ENCODE results near the gene TP53I3. TPM values are rescaled to one million over a fixed set of nuclear protein-coding genes. Genes with fewer than 3 reads are reported as not detected.

TP53I3 gene
- total and polyA plus RNA-seq, 2 of the 4 experiments (the other 2 are of a cell fraction): 25.5 to 42.2 TPM

DNA sequence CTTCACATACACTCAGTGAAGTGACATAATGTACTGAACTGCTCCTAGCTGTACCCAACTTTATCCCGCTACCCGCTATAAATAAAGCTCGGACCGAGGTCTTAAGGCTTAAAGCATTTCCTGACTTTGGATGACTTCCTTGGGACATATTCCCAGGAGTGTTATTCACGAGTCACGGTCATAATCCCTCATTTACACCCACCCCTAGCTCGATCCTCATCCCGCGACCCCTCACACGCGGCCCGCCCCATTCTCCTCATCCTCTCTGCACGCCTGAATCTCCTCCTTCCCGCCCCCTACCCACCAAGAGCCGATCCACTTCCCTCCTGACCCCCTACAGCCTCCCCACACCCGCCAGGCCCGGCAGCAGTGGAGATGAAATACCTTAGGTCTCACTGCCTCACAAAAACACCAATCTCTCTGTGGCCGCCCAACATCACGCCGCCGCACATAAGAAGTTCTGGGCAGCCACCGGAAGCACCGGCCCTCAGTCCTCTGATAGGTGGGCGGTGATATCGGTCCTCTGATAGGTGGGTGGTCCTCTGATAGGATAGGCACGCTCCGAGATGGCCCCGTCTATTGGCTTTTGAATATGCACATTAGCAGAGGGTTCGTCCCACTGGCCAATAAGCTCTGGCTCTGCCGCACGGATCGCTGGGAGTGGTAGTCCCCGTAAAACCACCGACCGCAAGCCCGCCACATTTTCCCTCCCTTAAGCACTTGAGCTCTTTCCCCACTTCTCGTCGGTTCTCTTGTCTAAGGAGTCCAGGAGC, 37.5 kb downstream of the TP53I3 start, which contains the start of gene WDCP:
Gene WDCP, minus strand, starts transcription at position 462 of the 773 bp plus-strand sequence. CDS start 7,897 bp downstream, outside the sequence.
- BruUV-seq (replicated peaks): no TSS peak
- 0% methylated on average over 14 of the region's 38 CpGs; no CpG with 5 or more reads in 1 of the 2 experiments for WGBS, 2 experiments (ENCODE audit: extremely low coverage in 2 of 2, insufficient read length in 1 of 2)
- H2BK120ac ChIP-seq (ENCODE audit: low read depth, low read length): peak within 1 kb of the TSS; percentile 35; the same call in 1 of the 2 replicates
- TF ChIP-seq MXI1 (IDR thresholded peaks at IDR 0.05; ENCODE audit: borderline replicate concordance, low read depth, low read length) (peak; percentile 62; the same call in 1 of the 2 replicates), RFX5 (IDR thresholded peaks at IDR 0.05; ENCODE audit: low read depth, low read length) (no peak), RCOR1 (IDR thresholded peaks at IDR 0.05; ENCODE audit: insufficient replicate concordance, low read length) (no peak), BHLHE40 (IDR thresholded peaks at IDR 0.05; ENCODE audit: low read depth, low read length) (no peak), CEBPB (IDR thresholded peaks at IDR 0.05; ENCODE audit: low read depth, low read length) (no peak), MAZ (IDR thresholded peaks at IDR 0.05; ENCODE audit: borderline replicate concordance, low read depth, low read length) (no peak), RAD21 (IDR thresholded peaks at IDR 0.05; ENCODE audit: low read length) (no peak), CHD1 (IDR thresholded peaks at IDR 0.05; ENCODE audit: low read depth, low read length) (no peak), SMC3 (IDR thresholded peaks at IDR 0.05; ENCODE audit: low read depth, low read length) (no peak)
- TF ChIP-seq, protein P1, sequence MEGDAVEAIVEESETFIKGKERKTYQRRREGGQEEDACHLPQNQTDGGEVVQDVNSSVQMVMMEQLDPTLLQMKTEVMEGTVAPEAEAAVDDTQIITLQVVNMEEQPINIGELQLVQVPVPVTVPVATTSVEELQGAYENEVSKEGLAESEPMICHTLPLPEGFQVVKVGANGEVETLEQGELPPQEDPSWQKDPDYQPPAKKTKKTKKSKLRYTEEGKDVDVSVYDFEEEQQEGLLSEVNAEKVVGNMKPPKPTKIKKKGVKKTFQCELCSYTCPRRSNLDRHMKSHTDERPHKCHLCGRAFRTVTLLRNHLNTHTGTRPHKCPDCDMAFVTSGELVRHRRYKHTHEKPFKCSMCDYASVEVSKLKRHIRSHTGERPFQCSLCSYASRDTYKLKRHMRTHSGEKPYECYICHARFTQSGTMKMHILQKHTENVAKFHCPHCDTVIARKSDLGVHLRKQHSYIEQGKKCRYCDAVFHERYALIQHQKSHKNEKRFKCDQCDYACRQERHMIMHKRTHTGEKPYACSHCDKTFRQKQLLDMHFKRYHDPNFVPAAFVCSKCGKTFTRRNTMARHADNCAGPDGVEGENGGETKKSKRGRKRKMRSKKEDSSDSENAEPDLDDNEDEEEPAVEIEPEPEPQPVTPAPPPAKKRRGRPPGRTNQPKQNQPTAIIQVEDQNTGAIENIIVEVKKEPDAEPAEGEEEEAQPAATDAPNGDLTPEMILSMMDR (conservative IDR thresholded peaks at IDR 0.05; ENCODE audit: low read depth, low read length): no peak
- TF ChIP-seq, protein P2, sequence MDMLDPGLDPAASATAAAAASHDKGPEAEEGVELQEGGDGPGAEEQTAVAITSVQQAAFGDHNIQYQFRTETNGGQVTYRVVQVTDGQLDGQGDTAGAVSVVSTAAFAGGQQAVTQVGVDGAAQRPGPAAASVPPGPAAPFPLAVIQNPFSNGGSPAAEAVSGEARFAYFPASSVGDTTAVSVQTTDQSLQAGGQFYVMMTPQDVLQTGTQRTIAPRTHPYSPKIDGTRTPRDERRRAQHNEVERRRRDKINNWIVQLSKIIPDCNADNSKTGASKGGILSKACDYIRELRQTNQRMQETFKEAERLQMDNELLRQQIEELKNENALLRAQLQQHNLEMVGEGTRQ (IDR thresholded peaks at IDR 0.05; ENCODE audit: low read depth, low read length): 0 out of 2 replicates have a peak, but pooled peaks have one; percentile 23
- TF ChIP-seq, protein P3, sequence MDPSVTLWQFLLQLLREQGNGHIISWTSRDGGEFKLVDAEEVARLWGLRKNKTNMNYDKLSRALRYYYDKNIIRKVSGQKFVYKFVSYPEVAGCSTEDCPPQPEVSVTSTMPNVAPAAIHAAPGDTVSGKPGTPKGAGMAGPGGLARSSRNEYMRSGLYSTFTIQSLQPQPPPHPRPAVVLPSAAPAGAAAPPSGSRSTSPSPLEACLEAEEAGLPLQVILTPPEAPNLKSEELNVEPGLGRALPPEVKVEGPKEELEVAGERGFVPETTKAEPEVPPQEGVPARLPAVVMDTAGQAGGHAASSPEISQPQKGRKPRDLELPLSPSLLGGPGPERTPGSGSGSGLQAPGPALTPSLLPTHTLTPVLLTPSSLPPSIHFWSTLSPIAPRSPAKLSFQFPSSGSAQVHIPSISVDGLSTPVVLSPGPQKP (IDR thresholded peaks at IDR 0.05; ENCODE audit: borderline replicate concordance, low read depth, low read length): no peak

More for the DNA sequence above, 37.5 kb downstream of the TP53I3 start, which contains the start of gene WDCP:
- H2BK15ac ChIP-seq (ENCODE audit: low read depth, low read length): peak within 1 kb of the TSS; percentile 56; the same call in 2 of the 3 replicates
- peak within 1 kb of the TSS; percentile 23; the same call in 1 of the 2 replicates for H4K91ac ChIP-seq (ENCODE audit: insufficient read depth, low read depth, low read length)
- ChIA-PET POLR2A (ENCODE audit: unreplicated experiment) (interaction anchor here (0.6 to 1.5 kb wide), 4 partner anchors 9 to 59 kb away, joined by 3 to 6 read pairs (median 4); no protein-coding TSS in a partner anchor), CTCF (interaction anchor here (0.6 to 1.1 kb wide), 2 partner anchors 12 to 64 kb away, joined by 3 to 4 read pairs; no protein-coding TSS in a partner anchor)
- dilution Hi-C loops (cut with HindIII; ENCODE audit: low sequenced_read_pairs, unreplicated experiment) (no loop called here), intact Hi-C loops (cut with micrococcal nuclease) (loop anchor here (10.0 kb wide), 1 partner anchor 102 kb away; the partner anchor contains the start of gene UBXN2A), in situ Hi-C loops (cut with MboI; ENCODE audit: low sequenced_read_pairs) (no loop called here)
- no peak within 1 kb of the TSS; the same call in 1 of the 2 replicates for H3K18ac ChIP-seq (ENCODE audit: low read depth, low read length)
- peak within 1 kb of the TSS; percentile 72 for H4K5ac ChIP-seq (ENCODE audit: low read depth, low read length)
- H3K27me3 ChIP-seq (ENCODE audit: control insufficient read depth, insufficient read depth, low read length): no peaks in the 10 kb centered on the region
- peaks cover 10 to 21% of the 10 kb centered on the region in 2 experiments; a peak in 3 of 4 replicates for H3K79me1 ChIP-seq (ENCODE audit: low read depth in 1 of 2, low read length in 2 of 2)
- H3K56ac ChIP-seq (ENCODE audit: extremely low read depth, insufficient read depth, low read length): peak within 1 kb of the TSS; percentile 67
- no peaks in the 10 kb centered on the region for H4K20me1 ChIP-seq (ENCODE audit: insufficient read depth, low read length)
- peak within 1 kb of the TSS; percentile 84 for H3K4ac ChIP-seq (ENCODE audit: low read depth, low read length)
- H3K9ac ChIP-seq (ENCODE audit: low read depth, low read length): peak within 1 kb of the TSS; percentile 63
- peak within 1 kb of the TSS; percentile 97 for H2AFZ ChIP-seq (replicated peaks; ENCODE audit: low read length, poor library complexity)
- H3K4me3 ChIP-seq (ENCODE audit: insufficient read depth, low read depth, low read length): peak within 1 kb of the TSS; percentile 73
- peak within 1 kb of the TSS; percentile 61 for H3K27ac ChIP-seq (ENCODE audit: insufficient read depth, low read length)
- peak within 1 kb of the TSS; percentile 85 for H3K14ac ChIP-seq (replicated peaks; ENCODE audit: low read depth, low read length)
- ATAC-seq (ENCODE audit: low read depth) (peak; percentile 98), DNase-seq (peak; percentile 99)
- peak within 1 kb of the TSS; percentile 64 for H3K4me2 ChIP-seq (ENCODE audit: low read depth, low read length)
- peak within 1 kb of the TSS; percentile 94 to 97 for H4K8ac ChIP-seq (ENCODE audit: low read depth in 2 of 2, low read length in 2 of 2)
- peak within 1 kb of the TSS; percentile 93; the same call in 1 of the 2 replicates for H3K23ac ChIP-seq (ENCODE audit: low read depth, low read length)
- no peaks in the 10 kb centered on the region for H3K36me3 ChIP-seq (ENCODE audit: control insufficient read depth, insufficient read depth, low read length)
- peaks cover 8% of the 10 kb centered on the region for H3K9me1 ChIP-seq (ENCODE audit: insufficient read depth, low read length)
- no peak within 1 kb of the TSS for H2BK20ac ChIP-seq (ENCODE audit: low read depth, low read length)
- H2AK5ac ChIP-seq (ENCODE audit: low read depth, low read length): peak within 1 kb of the TSS; percentile 66
- H2BK5ac ChIP-seq (ENCODE audit: low read depth, low read length, poor library complexity, severe bottlenecking): peak within 1 kb of the TSS; percentile 57
- H3K4me1 ChIP-seq (ENCODE audit: control insufficient read depth, insufficient read depth, low read length): no peaks in the 10 kb centered on the region
- no peaks in the 10 kb centered on the region for H3K9me3 ChIP-seq (ENCODE audit: control insufficient read depth, insufficient read depth, low read length)
- H2AK9ac ChIP-seq (replicated peaks; ENCODE audit: low read depth, low read length, poor library complexity): peak within 1 kb of the TSS; percentile 92
